ENCODE measurements around the gene NUMB. TPM values are rescaled to one million over a fixed set of nuclear protein-coding genes. Genes with fewer than 3 reads are reported as not detected.

NUMB gene
- polyA plus RNA-seq, 4 donors: 38.5 to 87.9 (median 55.4) TPM

GRCh38 chr14:73333031-73333430 is 125.3 kb downstream of the NUMB start:
- Histone ChIP-seq H3K9me3 (ENCODE audit: control insufficient read depth in 2 of 2, insufficient read depth in 1 of 2, low read depth in 1 of 2, low read length in 1 of 2) (no peaks in the 10 kb centered on the region), H3K27ac (ENCODE audit: low read depth in 1 of 3, low read length in 2 of 3) (no peak overlapping the region), H3K4me1 (ENCODE audit: control insufficient read depth in 3 of 3, insufficient read depth in 2 of 3, low read depth in 1 of 3, low read length in 2 of 3) (peaks cover 0 to 2% (median 0%) of the 10 kb centered on the region in 3 donors), H3K4me3 (ENCODE audit: low read depth in 1 of 3, low read length in 3 of 3) (no peak overlapping the region), H3K36me3 (ENCODE audit: control insufficient read depth in 3 of 3, insufficient read depth in 2 of 3, low read depth in 1 of 3, low read length in 3 of 3) (peaks cover 0 to 9% (median 2%) of the 10 kb centered on the region in 3 donors), H3K27me3 (ENCODE audit: control insufficient read depth in 3 of 3, insufficient read depth in 3 of 3, low read length in 3 of 3) (no peaks in the 10 kb centered on the region)
- WGBS, 3 donors: 97 to 100% (median 100%) methylated on average over 2 of the region's 2 CpGs
- FAIRE-seq: no peak
- no peak for DNase-seq

GRCh38 chr14:73325630-73326299 is 132.6 kb downstream of the NUMB start:
- H3K4me1 ChIP-seq (ENCODE audit: control insufficient read depth in 3 of 3, insufficient read depth in 2 of 3, low read depth in 1 of 3, low read length in 2 of 3): peaks cover 2 to 22% (median 6%) of the 10 kb centered on the region in 3 donors
- DNase-seq (no peak), FAIRE-seq (no peak)
- no peaks in the 10 kb centered on the region for H3K9me3 ChIP-seq (ENCODE audit: control insufficient read depth in 2 of 2, insufficient read depth in 1 of 2, low read depth in 1 of 2, low read length in 1 of 2)
- H3K36me3 ChIP-seq (ENCODE audit: control insufficient read depth in 3 of 3, insufficient read depth in 2 of 3, low read depth in 1 of 3, low read length in 3 of 3): peaks cover 0 to 6% (median 4%) of the 10 kb centered on the region in 3 donors
- H3K27ac ChIP-seq (ENCODE audit: low read depth in 1 of 3, low read length in 2 of 3): no peak overlapping the region
- no peaks in the 10 kb centered on the region for H3K27me3 ChIP-seq (ENCODE audit: control insufficient read depth in 3 of 3, insufficient read depth in 3 of 3, low read length in 3 of 3)
- H3K4me3 ChIP-seq (ENCODE audit: low read depth in 1 of 3, low read length in 3 of 3): no peak overlapping the region
- whole genome bisulfite sequencing, 3 donors: 87 to 95% (median 91%) methylated on average over 1 of the region's 1 CpG

GRCh38 chr14:73325063-73325462 is 133.3 kb downstream of the NUMB start:
- Histone ChIP-seq H3K9me3 (ENCODE audit: control insufficient read depth in 2 of 2, insufficient read depth in 1 of 2, low read depth in 1 of 2, low read length in 1 of 2) (no peaks in the 10 kb centered on the region), H3K4me1 (ENCODE audit: control insufficient read depth in 3 of 3, insufficient read depth in 2 of 3, low read depth in 1 of 3, low read length in 2 of 3) (peaks cover 2 to 22% (median 6%) of the 10 kb centered on the region in 3 donors), H3K27me3 (ENCODE audit: control insufficient read depth in 3 of 3, insufficient read depth in 3 of 3, low read length in 3 of 3) (no peaks in the 10 kb centered on the region), H3K27ac (ENCODE audit: low read depth in 1 of 3, low read length in 2 of 3) (no peak overlapping the region), H3K4me3 (ENCODE audit: low read depth in 1 of 3, low read length in 3 of 3) (no peak overlapping the region), H3K36me3 (ENCODE audit: control insufficient read depth in 3 of 3, insufficient read depth in 2 of 3, low read depth in 1 of 3, low read length in 3 of 3) (peaks cover 0 to 4% (median 4%) of the 10 kb centered on the region in 3 donors)
- DNase-seq: no peak
- 96 to 100% (median 97%) methylated on average over 1 of the region's 1 CpG for WGBS, 3 donors
- no peak for FAIRE-seq

DNA sequence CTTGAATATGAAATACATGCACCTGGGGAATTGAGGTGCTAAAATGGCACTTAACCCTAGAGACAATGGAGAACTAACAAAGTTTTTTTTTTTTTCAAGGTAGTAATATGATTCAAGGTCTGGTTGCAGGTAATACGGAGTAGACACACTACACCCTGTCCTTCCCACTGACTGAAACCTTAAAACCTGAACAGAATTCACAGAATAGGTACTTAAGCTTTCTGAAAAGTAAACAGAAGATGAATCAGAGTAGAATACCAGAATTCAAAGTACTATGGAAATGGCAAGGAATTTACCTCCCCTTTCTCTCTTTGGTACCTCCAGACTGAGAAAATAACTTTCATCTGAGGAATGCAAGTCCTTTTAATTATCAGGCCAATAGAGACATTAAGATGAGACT is 133.8 kb downstream of the NUMB start:
- no peak for DNase-seq
- peaks cover 0 to 4% (median 4%) of the 10 kb centered on the region in 3 donors for H3K36me3 ChIP-seq (ENCODE audit: control insufficient read depth in 3 of 3, insufficient read depth in 2 of 3, low read depth in 1 of 3, low read length in 3 of 3)
- no peaks in the 10 kb centered on the region for H3K27me3 ChIP-seq (ENCODE audit: control insufficient read depth in 3 of 3, insufficient read depth in 3 of 3, low read length in 3 of 3)
- no peak overlapping the region for H3K27ac ChIP-seq (ENCODE audit: low read depth in 1 of 3, low read length in 2 of 3)
- WGBS, 3 donors: 71 to 86% (median 72%) methylated on average over 1 of the region's 1 CpG
- H3K4me1 ChIP-seq (ENCODE audit: control insufficient read depth in 3 of 3, insufficient read depth in 2 of 3, low read depth in 1 of 3, low read length in 2 of 3): peaks cover 2 to 22% (median 6%) of the 10 kb centered on the region in 3 donors
- FAIRE-seq: no peak
- H3K9me3 ChIP-seq (ENCODE audit: control insufficient read depth in 2 of 2, insufficient read depth in 1 of 2, low read depth in 1 of 2, low read length in 1 of 2): no peaks in the 10 kb centered on the region
- H3K4me3 ChIP-seq (ENCODE audit: low read depth in 1 of 3, low read length in 3 of 3): no peak overlapping the region

DNA sequence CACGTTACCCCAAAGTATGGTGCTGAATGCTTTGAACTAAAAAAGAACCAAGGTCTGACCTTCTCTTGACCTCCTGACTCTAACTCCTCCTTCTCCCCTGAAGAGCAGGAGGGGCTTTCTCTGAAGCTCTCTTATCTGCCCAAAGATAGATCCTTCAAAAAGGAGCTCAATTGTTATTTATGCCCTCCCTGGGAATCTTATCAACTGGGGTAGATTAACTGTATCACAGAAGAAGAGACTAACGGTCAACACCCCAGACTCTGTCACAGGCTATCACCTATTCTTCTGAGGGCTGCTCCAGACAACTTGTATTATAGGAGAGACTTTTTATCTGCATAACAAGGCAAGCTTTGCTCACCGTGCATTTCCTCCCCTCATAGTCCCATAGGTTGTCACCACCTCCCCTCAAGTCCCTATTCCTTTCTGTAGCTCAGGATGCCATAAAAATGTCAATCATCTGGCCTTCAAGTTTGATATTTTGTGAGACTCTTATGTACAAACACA is 134.4 kb downstream of the NUMB start:
- DNase-seq: no peak
- H3K27me3 ChIP-seq (ENCODE audit: control insufficient read depth in 3 of 3, insufficient read depth in 3 of 3, low read length in 3 of 3): no peaks in the 10 kb centered on the region
- no peaks in the 10 kb centered on the region for H3K9me3 ChIP-seq (ENCODE audit: control insufficient read depth in 2 of 2, insufficient read depth in 1 of 2, low read depth in 1 of 2, low read length in 1 of 2)
- no peak for FAIRE-seq
- peaks cover 2 to 22% (median 6%) of the 10 kb centered on the region in 3 donors for H3K4me1 ChIP-seq (ENCODE audit: control insufficient read depth in 3 of 3, insufficient read depth in 2 of 3, low read depth in 1 of 3, low read length in 2 of 3)
- no peak overlapping the region for H3K27ac ChIP-seq (ENCODE audit: low read depth in 1 of 3, low read length in 2 of 3)
- H3K4me3 ChIP-seq (ENCODE audit: low read depth in 1 of 3, low read length in 3 of 3): no peak overlapping the region
- WGBS, 3 donors: 36 to 51% (median 49%) methylated on average over 3 of the region's 3 CpGs
- peaks cover 0 to 7% (median 4%) of the 10 kb centered on the region in 3 donors for H3K36me3 ChIP-seq (ENCODE audit: control insufficient read depth in 3 of 3, insufficient read depth in 2 of 3, low read depth in 1 of 3, low read length in 3 of 3)

- FAIRE-seq: no peak
Measured at GRCh38 chr14:73313151-73313550, 145.2 kb downstream of the NUMB start.

GRCh38 chr14:73312687-73313086 is 145.7 kb downstream of the NUMB start:
- no peaks in the 10 kb centered on the region for H3K9me3 ChIP-seq (ENCODE audit: control insufficient read depth in 2 of 2, insufficient read depth in 1 of 2, low read depth in 1 of 2, low read length in 1 of 2)
- FAIRE-seq: no peak

More at GRCh38 chr14:73313151-73313550, 145.2 kb downstream of the NUMB start:
- H3K36me3 ChIP-seq (ENCODE audit: control insufficient read depth in 3 of 3, insufficient read depth in 2 of 3, low read depth in 1 of 3, low read length in 3 of 3): peaks cover 0 to 12% (median 0%) of the 10 kb centered on the region in 3 donors
- peaks cover 0 to 3% (median 0%) of the 10 kb centered on the region in 3 donors for H3K4me1 ChIP-seq (ENCODE audit: control insufficient read depth in 3 of 3, insufficient read depth in 2 of 3, low read depth in 1 of 3, low read length in 2 of 3)
- WGBS, 3 donors: 91 to 96% (median 93%) methylated on average over 4 of the region's 4 CpGs
- no peak overlapping the region for H3K4me3 ChIP-seq (ENCODE audit: low read depth in 1 of 3, low read length in 3 of 3)
- no peak for DNase-seq
- no peak overlapping the region for H3K27ac ChIP-seq (ENCODE audit: low read depth in 1 of 3, low read length in 2 of 3)
- no peaks in the 10 kb centered on the region for H3K9me3 ChIP-seq (ENCODE audit: control insufficient read depth in 2 of 2, insufficient read depth in 1 of 2, low read depth in 1 of 2, low read length in 1 of 2)
- H3K27me3 ChIP-seq (ENCODE audit: control insufficient read depth in 3 of 3, insufficient read depth in 3 of 3, low read length in 3 of 3): no peaks in the 10 kb centered on the region

DNA sequence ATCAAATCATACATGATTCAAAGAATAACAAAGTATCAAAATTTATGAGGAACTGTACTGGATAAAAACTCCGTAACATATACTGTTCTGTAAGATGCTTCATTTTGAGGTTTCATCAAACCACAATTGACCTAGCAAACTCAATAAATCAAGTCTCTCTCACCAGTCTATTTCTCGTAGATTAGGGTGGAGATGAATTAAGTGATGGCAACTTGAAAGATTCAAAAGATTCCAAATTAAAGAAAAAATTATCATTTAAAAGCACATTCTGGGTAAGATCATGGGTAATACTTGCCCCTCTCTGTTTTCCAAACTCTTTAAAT is 146.7 kb downstream of the NUMB start:
- DNase-seq: no peak
- no peaks in the 10 kb centered on the region for H3K9me3 ChIP-seq (ENCODE audit: control insufficient read depth in 2 of 2, insufficient read depth in 1 of 2, low read depth in 1 of 2, low read length in 1 of 2)
- H3K36me3 ChIP-seq (ENCODE audit: control insufficient read depth in 3 of 3, insufficient read depth in 2 of 3, low read depth in 1 of 3, low read length in 3 of 3): peaks cover 0 to 10% (median 2%) of the 10 kb centered on the region in 3 donors
- 71 to 81% (median 78%) methylated on average over 2 of the region's 2 CpGs for WGBS, 3 donors
- no peak overlapping the region for H3K4me3 ChIP-seq (ENCODE audit: low read depth in 1 of 3, low read length in 3 of 3)
- peaks cover 0 to 3% (median 0%) of the 10 kb centered on the region in 3 donors for H3K4me1 ChIP-seq (ENCODE audit: control insufficient read depth in 3 of 3, insufficient read depth in 2 of 3, low read depth in 1 of 3, low read length in 2 of 3)
- H3K27ac ChIP-seq (ENCODE audit: low read depth in 1 of 3, low read length in 2 of 3): peak overlapping the region in 1 of 3 donors; percentile 2
- no peaks in the 10 kb centered on the region for H3K27me3 ChIP-seq (ENCODE audit: control insufficient read depth in 3 of 3, insufficient read depth in 3 of 3, low read length in 3 of 3)
- no peak for FAIRE-seq

More at GRCh38 chr14:73312687-73313086, 145.7 kb downstream of the NUMB start:
- Histone ChIP-seq H3K27ac (ENCODE audit: low read depth in 1 of 3, low read length in 2 of 3) (no peak overlapping the region), H3K36me3 (ENCODE audit: control insufficient read depth in 3 of 3, insufficient read depth in 2 of 3, low read depth in 1 of 3, low read length in 3 of 3) (peaks cover 0 to 12% (median 0%) of the 10 kb centered on the region in 3 donors), H3K27me3 (ENCODE audit: control insufficient read depth in 3 of 3, insufficient read depth in 3 of 3, low read length in 3 of 3) (no peaks in the 10 kb centered on the region), H3K4me3 (ENCODE audit: low read depth in 1 of 3, low read length in 3 of 3) (no peak overlapping the region), H3K4me1 (ENCODE audit: control insufficient read depth in 3 of 3, insufficient read depth in 2 of 3, low read depth in 1 of 3, low read length in 2 of 3) (peaks cover 0 to 3% (median 0%) of the 10 kb centered on the region in 3 donors)
- DNase-seq: no peak
- 67 to 85% (median 73%) methylated on average over 3 of the region's 3 CpGs for WGBS, 3 donors

All from small intestine (tissue), 7 donors.